ENCODE results near the gene KCNIP3. TPM values are rescaled to one million over a fixed set of nuclear protein-coding genes. Genes with fewer than 3 reads are reported as not detected.

KCNIP3 gene
- total RNA-seq, 1 experiment from 2014 or later: 4.5 TPM

DNA sequence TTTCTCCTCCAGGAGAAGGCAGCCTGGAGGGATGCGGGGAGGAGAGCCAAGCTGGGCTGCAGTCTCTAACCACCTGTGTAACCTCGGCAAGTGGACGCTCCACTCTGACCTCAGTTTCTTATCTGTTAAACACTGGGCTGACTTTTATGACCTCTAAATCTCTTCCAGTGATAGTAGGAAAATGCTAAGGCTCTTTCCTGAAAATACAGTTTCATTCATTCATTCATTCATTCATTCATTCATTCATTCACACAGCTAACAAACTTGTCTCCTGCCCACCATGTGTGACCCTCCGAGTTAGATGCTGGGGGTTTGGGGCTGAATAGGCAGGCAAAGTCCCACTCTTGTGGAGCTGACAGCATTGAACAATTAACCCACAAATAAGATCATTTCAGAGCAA lies 13.6 kb upstream of the KCNIP3 start:
- no peak overlapping the region for H2AFZ ChIP-seq
- peaks cover 17% of the 10 kb centered on the region; the same call in 1 of the 2 replicates for H4K20me1 ChIP-seq (ENCODE audit: insufficient read depth)
- peaks cover 4% of the 10 kb centered on the region for H3K4me1 ChIP-seq (replicated peaks; ENCODE audit: insufficient read depth)
- H3F3A ChIP-seq (ENCODE audit: insufficient read depth, low read depth): peaks cover 16% of the 10 kb centered on the region; the same call in 1 of the 2 replicates
- ChIA-PET CTCF (interaction anchor here (0.5 kb wide), 1 partner anchor 14 kb away, joined by 4 read pairs; no protein-coding TSS in a partner anchor), POLR2A (ENCODE audit: unreplicated experiment) (interaction anchor here (0.6 kb wide), 1 partner anchor 19 kb away, joined by 4 read pairs; no protein-coding TSS in a partner anchor)
- intact Hi-C loops (cut with micrococcal nuclease; ENCODE audit: unreplicated experiment): no loop called here
- no peaks in the 10 kb centered on the region for H3K27me3 ChIP-seq (ENCODE audit: insufficient read depth, low read depth)
- no peak for DNase-seq
- H3K9me2 ChIP-seq (ENCODE audit: insufficient read depth): no peaks in the 10 kb centered on the region
- H3K27ac ChIP-seq: no peak overlapping the region
- TF ChIP-seq, protein P1, sequence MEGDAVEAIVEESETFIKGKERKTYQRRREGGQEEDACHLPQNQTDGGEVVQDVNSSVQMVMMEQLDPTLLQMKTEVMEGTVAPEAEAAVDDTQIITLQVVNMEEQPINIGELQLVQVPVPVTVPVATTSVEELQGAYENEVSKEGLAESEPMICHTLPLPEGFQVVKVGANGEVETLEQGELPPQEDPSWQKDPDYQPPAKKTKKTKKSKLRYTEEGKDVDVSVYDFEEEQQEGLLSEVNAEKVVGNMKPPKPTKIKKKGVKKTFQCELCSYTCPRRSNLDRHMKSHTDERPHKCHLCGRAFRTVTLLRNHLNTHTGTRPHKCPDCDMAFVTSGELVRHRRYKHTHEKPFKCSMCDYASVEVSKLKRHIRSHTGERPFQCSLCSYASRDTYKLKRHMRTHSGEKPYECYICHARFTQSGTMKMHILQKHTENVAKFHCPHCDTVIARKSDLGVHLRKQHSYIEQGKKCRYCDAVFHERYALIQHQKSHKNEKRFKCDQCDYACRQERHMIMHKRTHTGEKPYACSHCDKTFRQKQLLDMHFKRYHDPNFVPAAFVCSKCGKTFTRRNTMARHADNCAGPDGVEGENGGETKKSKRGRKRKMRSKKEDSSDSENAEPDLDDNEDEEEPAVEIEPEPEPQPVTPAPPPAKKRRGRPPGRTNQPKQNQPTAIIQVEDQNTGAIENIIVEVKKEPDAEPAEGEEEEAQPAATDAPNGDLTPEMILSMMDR (conservative IDR thresholded peaks at IDR 0.05): no peak
- TF ChIP-seq EZH2 (IDR thresholded peaks at IDR 0.05; ENCODE audit: low read depth): no peak
- BruUV-seq (replicated peaks): no TSS peak
- no peak overlapping the region for H3K4me2 ChIP-seq
- H3K36me3 ChIP-seq (ENCODE audit: low read depth): peaks cover 65% of the 10 kb centered on the region
- H3K79me2 ChIP-seq (ENCODE audit: low read depth): peaks cover 24% of the 10 kb centered on the region
- H3K9me3 ChIP-seq (ENCODE audit: insufficient read depth, low read depth): no peaks in the 10 kb centered on the region
- no peak overlapping the region for H3K4me3 ChIP-seq

GRCh38 chr2:95284886-95285541 lies 12.1 kb upstream of the KCNIP3 start:
- no peaks in the 10 kb centered on the region for H3K27me3 ChIP-seq (ENCODE audit: insufficient read depth, low read depth)
- intact Hi-C loops (cut with micrococcal nuclease; ENCODE audit: unreplicated experiment): no loop called here
- peaks cover 16% of the 10 kb centered on the region for H3F3A ChIP-seq (ENCODE audit: insufficient read depth, low read depth)
- H3K27ac ChIP-seq: no peak overlapping the region
- no peaks in the 10 kb centered on the region for H3K4me1 ChIP-seq (replicated peaks; ENCODE audit: insufficient read depth)
- CTCF ChIA-PET: interaction anchor here (0.5 kb wide), 1 partner anchor 1798 kb away, joined by 3 read pairs; no protein-coding TSS in a partner anchor
- H3K9me2 ChIP-seq (ENCODE audit: insufficient read depth): no peaks in the 10 kb centered on the region
- no peak for TF ChIP-seq EZH2 (IDR thresholded peaks at IDR 0.05; ENCODE audit: low read depth)
- TF ChIP-seq, protein P1 (conservative IDR thresholded peaks at IDR 0.05): no peak
- no peak overlapping the region for H2AFZ ChIP-seq
- H3K36me3 ChIP-seq (ENCODE audit: low read depth): peaks cover 59% of the 10 kb centered on the region
- no peak for DNase-seq
- H3K9me3 ChIP-seq (ENCODE audit: insufficient read depth, low read depth): no peaks in the 10 kb centered on the region; the same call in 1 of the 2 replicates
- no TSS peak for BruUV-seq (replicated peaks)
- H3K4me3 ChIP-seq: no peak overlapping the region
- POLR2A ChIA-PET (ENCODE audit: unreplicated experiment): no interaction called here
- peaks cover 17% of the 10 kb centered on the region; the same call in 1 of the 2 replicates for H4K20me1 ChIP-seq (ENCODE audit: insufficient read depth)
- no peak overlapping the region for H3K4me2 ChIP-seq
- peaks cover 11% of the 10 kb centered on the region for H3K79me2 ChIP-seq (ENCODE audit: low read depth)

- DNase-seq: no peak
- Histone ChIP-seq H3K27ac (no peak overlapping the region), H3K4me3 (no peak overlapping the region), H3K79me2 (ENCODE audit: low read depth) (peaks cover 5% of the 10 kb centered on the region), H3K9me2 (ENCODE audit: insufficient read depth) (no peaks in the 10 kb centered on the region), H3K27me3 (ENCODE audit: insufficient read depth, low read depth) (no peaks in the 10 kb centered on the region), H3K9me3 (ENCODE audit: insufficient read depth, low read depth) (peaks cover under 1% of the 10 kb centered on the region; the same call in 1 of the 2 replicates), H3K4me1 (replicated peaks; ENCODE audit: insufficient read depth) (no peaks in the 10 kb centered on the region), H3K36me3 (ENCODE audit: low read depth) (peaks cover 59% of the 10 kb centered on the region), H2AFZ (no peak overlapping the region), H4K20me1 (ENCODE audit: insufficient read depth) (peaks cover 17% of the 10 kb centered on the region; the same call in 1 of the 2 replicates), H3K4me2 (no peak overlapping the region), H3F3A (ENCODE audit: insufficient read depth, low read depth) (peaks cover 19% of the 10 kb centered on the region)
- intact Hi-C loops (cut with micrococcal nuclease; ENCODE audit: unreplicated experiment): no loop called here
- TF ChIP-seq, protein P1 (conservative IDR thresholded peaks at IDR 0.05): no peak
- no peak for TF ChIP-seq EZH2 (IDR thresholded peaks at IDR 0.05; ENCODE audit: low read depth)
- POLR2A ChIA-PET (ENCODE audit: unreplicated experiment): no interaction called here
- CTCF ChIA-PET: interaction anchor here (0.5 kb wide), 1 partner anchor 1798 kb away, joined by 3 read pairs; no protein-coding TSS in a partner anchor
- no TSS peak for BruUV-seq (replicated peaks)
Measured at GRCh38 chr2:95285542-95285932, 11.6 kb upstream of the KCNIP3 start.
